ENCODE measurements around the gene PEX16.
A peak's percentile ranks its signal among the peaks of the same experiment; 100 is the strongest.

The PEX16 gene

DNA sequence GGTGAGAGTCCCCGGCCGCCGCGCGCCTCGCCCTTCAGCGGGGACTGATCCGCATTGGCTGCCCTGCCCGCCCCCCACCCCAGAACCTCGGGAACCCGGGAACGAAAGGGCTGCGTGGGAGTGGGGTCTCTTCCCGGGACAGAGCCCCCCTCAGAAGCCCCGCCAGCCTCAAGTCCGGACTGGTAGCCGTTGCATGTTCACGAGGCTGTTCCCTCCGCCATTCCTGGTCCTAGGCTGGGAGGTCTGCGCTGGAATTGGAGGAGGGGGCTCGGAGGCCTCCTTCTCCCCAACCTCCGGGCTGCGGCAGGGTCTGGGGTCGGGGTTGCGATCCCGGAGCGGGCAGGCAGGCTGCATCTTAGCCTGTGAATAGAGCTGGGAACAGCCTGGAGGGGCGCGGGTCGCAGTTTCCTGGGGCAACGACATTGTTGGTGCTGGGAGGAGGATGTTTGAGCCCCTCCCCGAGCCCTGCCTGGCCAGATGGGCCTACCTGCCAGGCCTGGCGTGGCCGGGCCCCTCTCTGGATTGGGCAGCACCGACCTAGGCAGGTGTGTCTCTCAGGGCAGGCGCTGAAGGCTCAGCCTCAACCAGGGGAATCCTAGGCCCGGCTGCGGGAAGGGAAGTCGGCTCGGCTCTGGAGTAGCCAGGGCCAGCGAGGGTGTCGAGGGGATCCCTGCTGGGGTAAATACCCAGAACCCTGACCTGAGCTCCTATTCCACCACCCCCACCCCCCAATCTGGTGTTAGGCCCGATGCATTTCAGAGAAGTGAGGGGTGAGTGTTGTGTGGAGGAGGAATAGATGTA is 31.6 kb downstream of the PEX16 start:
- peak overlapping the region; percentile 23 for H3K4me3 ChIP-seq (ENCODE audit: low read depth, low read length)
- in situ Hi-C loops (cut with HindIII; ENCODE audit: low sequenced_read_pairs): no loop called here

DNA sequence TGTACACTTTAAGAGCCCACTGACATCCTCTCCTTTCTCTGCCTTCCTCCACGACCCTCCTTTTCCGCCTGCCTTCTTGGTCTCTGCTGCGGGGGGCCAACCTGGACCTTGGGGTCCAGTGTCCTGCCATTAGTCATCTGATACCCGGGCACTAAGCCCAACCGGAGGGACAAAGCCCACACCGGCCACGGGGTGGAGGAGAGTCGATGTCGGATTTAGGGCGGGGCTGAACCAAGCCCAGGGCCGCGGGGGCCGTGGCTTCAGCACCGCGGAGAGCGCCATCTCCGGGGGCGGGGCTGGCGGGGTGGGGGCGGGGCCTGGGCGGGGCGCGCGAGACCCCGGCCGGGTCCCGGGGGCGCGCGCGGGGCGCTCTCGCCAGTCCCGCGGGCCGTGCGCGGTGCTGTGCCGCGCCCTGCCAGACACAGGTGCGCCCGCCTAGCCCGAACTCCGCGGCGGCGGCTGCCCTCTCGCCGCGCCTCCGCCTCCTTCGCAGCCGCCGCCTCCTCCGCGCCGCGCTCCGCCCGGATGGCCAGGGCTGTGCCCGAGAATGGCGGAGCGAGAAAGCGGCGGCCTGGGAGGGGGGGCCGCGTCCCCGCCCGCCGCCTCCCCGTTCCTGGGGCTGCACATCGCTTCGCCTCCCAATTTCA is 32.3 kb downstream of the PEX16 start, which contains the start of gene MAPK8IP1:
MAPK8IP1 (plus strand) TSS at position 378 of the 647 bp plus-strand sequence; CDS start at position 548, 170 bp downstream.
- in situ Hi-C loops (cut with HindIII; ENCODE audit: low sequenced_read_pairs): no loop called here
- no peak for DNase-seq (ENCODE audit: low read depth, low spot score)
- peak within 1 kb of the TSS; percentile 23 for H3K4me3 ChIP-seq (ENCODE audit: low read depth, low read length)
- TF ChIP-seq, protein P1, sequence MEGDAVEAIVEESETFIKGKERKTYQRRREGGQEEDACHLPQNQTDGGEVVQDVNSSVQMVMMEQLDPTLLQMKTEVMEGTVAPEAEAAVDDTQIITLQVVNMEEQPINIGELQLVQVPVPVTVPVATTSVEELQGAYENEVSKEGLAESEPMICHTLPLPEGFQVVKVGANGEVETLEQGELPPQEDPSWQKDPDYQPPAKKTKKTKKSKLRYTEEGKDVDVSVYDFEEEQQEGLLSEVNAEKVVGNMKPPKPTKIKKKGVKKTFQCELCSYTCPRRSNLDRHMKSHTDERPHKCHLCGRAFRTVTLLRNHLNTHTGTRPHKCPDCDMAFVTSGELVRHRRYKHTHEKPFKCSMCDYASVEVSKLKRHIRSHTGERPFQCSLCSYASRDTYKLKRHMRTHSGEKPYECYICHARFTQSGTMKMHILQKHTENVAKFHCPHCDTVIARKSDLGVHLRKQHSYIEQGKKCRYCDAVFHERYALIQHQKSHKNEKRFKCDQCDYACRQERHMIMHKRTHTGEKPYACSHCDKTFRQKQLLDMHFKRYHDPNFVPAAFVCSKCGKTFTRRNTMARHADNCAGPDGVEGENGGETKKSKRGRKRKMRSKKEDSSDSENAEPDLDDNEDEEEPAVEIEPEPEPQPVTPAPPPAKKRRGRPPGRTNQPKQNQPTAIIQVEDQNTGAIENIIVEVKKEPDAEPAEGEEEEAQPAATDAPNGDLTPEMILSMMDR (IDR thresholded peaks at IDR 0.05; ENCODE audit: low read depth, low read length): no peak

More for the DNA sequence above, 31.6 kb downstream of the PEX16 start:
- TF ChIP-seq, protein P1 (IDR thresholded peaks at IDR 0.05; ENCODE audit: low read depth, low read length): no peak
- DNase-seq (ENCODE audit: low read depth, low spot score): no peak

DNA sequence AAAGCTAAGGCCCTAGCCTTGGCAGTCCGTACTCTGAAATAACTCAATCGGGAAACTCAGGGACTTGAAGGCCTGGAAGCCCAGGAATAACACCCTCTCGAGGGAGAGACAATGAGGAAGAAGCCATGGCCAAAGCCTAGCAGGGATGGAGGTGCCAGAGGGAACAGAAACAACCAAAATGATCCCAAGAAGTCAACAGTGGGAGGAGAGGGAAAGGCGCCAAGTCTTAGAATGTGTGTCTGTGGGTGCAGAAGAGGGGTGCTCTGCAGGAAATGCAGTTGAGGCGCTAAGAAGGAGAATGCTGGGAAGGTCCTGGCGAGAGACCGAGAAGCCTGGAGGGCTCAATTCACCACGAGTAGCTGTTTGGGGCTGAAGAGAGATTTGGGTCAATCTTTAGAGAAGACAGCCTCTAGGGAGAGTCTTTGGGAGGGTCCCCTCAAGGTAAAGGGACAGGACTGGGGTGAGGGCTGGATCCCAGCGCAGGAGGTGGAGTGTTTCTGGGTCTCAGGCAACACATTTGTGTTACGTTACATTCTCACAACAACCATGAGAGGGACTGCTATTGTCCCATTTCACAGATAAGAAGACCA is 33.0 kb downstream of the PEX16 start:
- H3K4me3 ChIP-seq (ENCODE audit: low read depth, low read length): no peak overlapping the region
- TF ChIP-seq, protein P1 (IDR thresholded peaks at IDR 0.05; ENCODE audit: low read depth, low read length): no peak
- DNase-seq (ENCODE audit: low read depth, low spot score): no peak
- in situ Hi-C loops (cut with HindIII; ENCODE audit: low sequenced_read_pairs): no loop called here

DNA sequence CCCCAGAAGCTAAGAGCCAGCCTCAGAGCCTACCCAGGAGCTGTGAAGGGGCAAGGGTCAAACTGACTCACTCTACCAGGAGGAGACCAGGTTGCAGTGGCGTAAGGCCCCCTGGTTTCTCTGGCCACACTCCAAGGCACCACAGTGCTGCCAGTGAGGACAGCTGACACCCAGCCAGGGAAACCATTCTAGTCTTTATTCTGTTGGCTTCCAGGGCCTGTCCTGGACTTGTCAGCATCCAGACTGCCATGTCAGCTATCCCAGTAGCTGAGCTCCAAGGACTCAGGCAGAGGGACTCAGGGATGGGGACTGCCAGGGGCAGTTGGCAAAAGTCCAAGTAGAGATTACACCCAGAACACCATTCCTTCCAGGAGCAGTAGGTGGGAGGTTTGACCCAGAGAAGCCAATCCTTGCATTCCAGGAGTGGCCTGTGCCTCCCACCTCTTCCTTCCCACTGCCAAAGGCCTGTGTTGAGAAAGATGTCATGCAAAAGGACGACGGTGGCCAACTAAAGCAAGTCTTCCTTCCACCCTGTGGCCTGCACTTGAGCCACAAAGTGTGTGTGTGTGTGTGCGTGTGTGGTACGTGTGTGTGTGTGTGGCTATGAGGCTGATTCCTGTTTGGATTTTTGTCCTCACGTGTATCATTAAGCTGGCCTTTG is 35.8 kb downstream of the PEX16 start:
- in situ Hi-C loops (cut with HindIII; ENCODE audit: low sequenced_read_pairs): no loop called here
- TF ChIP-seq, protein P1 (IDR thresholded peaks at IDR 0.05; ENCODE audit: low read depth, low read length): no peak
- no peak overlapping the region for H3K4me3 ChIP-seq (ENCODE audit: low read depth, low read length)
- no peak for DNase-seq (ENCODE audit: low read depth, low spot score)

DNA sequence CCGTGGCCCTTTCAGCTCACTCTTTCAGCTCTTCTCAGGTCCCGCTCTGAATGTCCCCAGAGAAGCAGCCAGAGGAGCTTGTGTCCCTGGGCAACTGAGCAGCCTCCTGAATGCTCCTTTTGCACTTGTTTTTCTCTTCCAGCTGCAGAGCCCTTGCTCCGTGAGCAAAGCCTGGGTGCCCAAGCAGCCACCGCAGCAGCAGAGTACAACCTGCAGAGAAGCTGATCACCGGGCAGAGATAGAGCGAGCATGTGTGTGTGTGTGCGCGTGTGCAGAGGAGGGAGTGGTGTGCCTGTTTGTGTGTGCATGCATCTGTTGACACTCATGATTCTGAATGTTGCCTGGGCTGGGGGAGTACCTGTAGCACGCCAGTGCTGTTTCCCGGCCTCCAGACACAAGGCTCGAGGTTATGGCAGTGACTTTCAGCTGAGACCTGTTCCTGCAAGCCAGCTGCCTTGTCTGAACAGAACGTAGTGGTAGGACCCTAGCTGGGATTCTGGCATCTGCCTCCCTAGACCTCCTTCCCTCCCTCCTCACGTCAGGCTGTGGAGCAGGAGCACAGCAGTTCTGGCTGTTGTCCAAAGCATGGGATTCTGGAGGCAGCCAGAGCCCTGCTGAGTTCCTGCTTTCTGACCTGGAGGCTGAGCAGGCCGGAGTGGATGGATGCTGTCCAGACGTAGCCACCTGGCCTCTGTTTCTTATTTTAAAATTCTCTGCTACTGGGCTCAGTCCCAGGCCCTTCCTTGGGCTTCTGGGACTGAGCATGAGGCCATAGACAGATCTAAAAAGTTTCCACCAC is 36.7 kb downstream of the PEX16 start:
- TF ChIP-seq, protein P1 (IDR thresholded peaks at IDR 0.05; ENCODE audit: low read depth, low read length): no peak
- in situ Hi-C loops (cut with HindIII; ENCODE audit: low sequenced_read_pairs): no loop called here
- DNase-seq (ENCODE audit: low read depth, low spot score): peak; percentile 59
- no peak overlapping the region for H3K4me3 ChIP-seq (ENCODE audit: low read depth, low read length)
